Tongue (tissue), 2 donors: ENCODE results near the gene DPH7. TPM values are rescaled to one million over a fixed set of nuclear protein-coding genes. Genes with fewer than 3 reads are reported as not detected.
"Not testable (repeated sequence)": the region's sequence is repeated elsewhere in the genome, so short reads cannot be mapped to it uniquely, and the experiment has no call there.

Experiments used
- DNase-seq: peaks from one replicate; pipeline ENCODE4 v3.0.0-alpha.2; 2015
- total RNA-seq: library from RNA; depleted of rRNA; stranded (reverse); fragments of >200 nt; gene quantifications from one replicate; pipeline ENCODE4 v1.2.3, GENCODE V29; 2014

The DPH7 gene
- total RNA-seq, 1 donor from 2014 or later: 26.0 TPM

DNA sequence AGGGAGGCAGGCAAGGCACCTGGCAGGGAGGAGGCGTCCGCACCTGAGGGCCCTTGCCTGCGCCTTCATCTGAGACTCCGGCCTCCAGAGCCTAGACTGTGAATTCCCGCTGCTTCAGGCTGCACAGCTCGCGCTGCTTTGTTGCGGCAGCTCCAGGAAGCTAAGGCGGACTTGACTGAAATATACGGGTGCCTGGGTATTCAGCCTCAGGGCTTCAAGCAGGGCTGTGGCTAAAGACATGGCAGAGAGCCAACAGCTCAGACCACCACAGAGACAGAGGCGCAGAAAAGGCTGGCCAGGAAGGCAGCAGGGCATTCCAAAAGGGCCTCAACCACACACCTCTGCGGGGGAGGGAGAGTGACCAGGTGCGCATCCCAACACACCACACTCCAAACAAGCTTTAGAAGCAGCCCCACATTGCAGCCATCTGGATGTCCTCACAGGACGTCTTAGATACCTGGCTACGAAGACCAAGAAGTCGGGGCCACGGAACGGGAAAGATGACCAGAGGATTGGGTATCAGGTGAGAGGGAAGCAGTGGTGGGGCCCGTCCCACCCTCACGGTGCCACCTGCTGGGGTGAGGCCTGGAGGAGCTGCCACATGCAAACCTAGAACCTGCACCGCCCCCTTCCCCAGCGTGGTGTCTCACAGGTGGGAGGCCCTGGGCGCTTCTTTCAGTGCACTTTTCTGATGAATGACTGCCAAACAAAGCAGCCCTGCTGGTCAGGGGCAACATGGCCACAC, 1.7 kb upstream of the DPH7 start:
- DNase-seq: no peak

DNA sequence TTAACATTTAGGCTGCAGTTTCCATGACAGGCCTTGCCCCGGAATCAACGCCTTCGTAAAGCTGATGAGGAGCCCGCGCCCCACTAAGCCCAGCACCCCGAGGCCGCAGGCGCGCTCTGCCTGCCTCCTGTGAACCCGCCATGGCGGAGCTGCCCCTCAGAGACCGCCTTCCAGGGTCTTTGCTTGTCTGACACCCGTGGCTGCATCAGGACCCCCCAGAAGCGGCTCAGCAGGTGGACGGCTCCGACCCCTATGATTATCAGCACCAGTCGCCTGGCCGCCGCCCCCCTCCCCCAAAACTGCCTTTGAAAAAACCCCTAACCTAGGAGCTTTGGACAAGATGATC, 507 bp upstream of the DPH7 start:
- DNase-seq: no peak

DNA sequence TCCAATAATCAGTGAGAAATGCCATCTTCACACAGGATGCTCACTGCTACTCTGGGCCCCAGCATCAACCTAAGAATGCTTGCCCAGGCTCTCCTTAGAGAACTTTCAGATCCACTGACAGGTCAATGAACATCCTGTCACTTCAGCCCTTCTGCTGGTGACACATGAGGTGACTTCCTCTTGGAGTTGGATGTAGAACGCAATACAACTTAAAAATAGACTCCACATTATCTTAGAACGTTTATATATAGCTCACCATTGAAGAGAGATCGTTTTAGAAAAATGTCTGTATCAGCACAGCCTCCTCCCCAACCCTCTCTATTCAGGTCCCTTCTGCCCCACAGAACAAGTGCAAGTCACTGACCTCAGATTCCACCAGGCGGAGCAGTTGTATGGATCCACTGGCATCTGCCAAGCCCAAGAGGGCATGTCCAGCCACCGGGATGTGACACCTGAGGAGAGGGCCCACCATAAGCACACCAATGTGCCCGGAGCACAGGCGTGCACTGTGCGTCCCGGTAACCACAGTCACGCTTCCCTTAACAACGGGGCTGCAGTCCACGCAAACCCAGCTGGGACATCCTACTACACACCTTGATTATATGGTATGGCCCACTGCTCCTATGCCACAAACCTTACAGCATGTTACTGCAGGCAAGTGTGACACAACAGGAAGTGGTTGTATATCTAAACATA, 2.9 kb downstream of the DPH7 start:
- no peak for DNase-seq

DNA sequence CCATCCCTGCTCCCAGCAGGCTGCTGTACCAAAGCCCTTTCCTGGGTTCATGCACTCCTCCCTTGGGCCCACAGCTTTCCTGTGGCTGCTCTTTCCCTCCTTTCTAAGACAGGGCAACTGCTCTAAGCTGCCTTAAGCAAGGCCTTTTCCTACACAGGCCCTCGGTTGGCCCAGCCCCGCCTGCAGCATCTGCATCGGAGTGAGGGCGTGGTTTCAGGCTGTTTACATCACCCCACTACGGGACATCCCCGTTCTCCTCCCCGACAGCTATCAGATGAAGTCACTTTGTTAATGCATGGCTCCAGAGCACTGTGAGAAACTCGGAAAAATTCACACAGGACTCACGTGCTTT, 3.4 kb downstream of the DPH7 start:
- DNase-seq: no peak

DNA sequence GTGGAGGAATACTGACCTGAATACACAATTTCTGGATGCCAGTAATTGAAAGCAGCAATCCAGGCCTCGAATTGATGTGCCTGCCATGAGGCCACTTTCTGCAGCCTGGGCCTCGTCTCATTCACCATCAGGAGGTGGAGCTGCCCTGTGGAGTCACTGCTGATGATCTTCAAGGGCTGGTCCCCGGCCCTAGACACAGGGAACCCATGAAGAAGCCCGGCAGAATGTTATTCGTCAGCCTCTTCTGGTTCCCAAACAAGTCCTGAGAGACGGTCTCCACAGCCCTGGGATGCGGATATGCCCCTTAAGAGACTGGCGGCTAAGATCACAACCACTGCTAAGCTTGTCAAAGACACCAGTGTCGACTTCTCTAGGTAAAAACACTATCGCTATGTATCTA, 4.5 kb downstream of the DPH7 start:
- no peak for DNase-seq

DNA sequence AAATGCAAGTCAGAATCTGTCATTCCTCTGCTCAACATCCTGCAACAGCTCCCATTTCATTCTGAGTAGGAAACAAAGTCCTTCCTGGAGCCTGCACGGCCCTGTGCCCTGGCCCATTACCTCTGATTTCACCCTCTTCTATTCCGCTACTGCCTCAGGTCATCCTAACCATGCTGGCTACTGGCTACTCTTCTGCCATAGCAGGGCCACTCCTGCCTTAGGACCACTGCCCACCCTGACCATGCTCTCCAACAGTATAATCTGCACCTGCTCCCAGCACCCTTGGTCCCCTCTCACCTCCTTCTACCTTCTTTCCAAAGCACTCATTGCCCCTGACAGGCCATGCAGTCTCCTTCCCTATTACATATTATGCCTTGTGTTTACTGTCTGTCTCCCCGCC, 8.2 kb downstream of the DPH7 start:
- no peak for DNase-seq

DNA sequence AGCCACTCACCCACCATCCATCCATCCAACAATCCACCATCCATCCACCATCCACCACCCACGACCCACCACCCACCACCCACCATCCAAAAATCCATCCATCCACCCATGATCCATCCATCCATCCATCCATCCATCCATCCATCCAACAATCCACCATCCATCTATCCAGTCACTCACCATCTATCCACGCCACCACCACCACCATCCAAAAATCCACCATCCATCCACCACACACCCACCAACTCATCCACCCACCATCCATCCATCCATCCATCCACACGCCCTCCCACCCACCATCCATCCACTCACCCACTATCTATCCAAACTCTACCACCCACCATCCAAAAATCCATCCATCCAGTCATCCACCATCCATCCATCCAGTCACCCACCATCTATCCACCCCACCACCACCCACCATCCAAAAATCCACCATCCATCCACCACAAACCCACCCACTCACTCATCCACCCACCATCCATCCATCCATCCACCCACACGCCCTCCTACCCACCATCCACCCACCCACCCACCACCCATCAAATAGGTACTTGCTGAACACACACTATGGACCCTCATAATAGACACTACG, 9.0 kb downstream of the DPH7 start:
- no peak for DNase-seq

DNA sequence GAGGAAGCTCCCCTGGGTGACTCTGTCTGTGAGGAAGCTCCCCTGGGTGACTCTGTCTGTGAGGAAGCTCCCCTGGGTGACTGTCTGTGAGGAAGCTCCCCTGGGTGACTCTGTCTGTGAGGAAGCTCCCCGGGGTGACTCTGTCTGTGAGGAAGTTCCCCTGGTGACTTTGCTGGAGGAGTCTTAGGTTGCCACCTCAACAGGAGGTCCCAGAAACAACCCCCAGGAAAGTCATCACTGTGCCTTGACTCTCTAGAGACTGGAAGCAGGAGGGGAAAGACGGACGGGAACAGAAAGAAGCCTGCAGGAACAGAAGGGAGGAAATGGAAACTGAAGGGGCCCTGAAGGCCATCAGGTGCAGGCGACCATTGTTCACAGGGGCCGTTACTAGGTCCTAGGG, 10.3 kb downstream of the DPH7 start:
- not testable (repeated sequence) for DNase-seq

DNA sequence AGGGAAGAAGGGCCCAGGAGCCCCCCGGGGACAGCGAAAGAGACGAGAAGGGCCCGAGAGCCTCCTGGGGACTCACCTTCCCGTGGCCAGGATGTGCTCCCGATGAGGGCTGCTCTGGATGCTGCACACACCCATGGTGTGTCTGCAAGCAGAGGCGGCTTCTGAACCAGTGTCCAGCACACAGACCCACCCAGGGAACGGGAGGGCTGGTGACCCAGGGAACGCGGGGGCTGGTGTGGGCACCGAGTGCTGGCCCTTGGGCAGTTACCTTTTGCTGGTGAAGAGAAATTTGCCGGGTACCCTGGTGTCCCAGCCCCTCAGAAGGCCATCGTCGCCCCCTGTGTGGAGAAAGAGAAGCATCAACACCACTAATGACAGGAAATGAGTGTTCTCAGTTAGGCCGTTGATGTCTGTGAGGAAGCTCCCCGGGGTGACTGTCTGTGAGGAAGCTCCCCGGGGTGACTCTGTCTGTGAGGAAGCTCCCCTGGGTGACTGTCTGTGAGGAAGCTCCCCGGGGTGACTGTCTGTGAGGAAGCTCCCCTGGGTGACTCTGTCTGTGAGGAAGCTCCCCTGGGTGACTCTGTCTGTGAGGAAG, 13.8 kb downstream of the DPH7 start:
- DNase-seq: no peak

DNA sequence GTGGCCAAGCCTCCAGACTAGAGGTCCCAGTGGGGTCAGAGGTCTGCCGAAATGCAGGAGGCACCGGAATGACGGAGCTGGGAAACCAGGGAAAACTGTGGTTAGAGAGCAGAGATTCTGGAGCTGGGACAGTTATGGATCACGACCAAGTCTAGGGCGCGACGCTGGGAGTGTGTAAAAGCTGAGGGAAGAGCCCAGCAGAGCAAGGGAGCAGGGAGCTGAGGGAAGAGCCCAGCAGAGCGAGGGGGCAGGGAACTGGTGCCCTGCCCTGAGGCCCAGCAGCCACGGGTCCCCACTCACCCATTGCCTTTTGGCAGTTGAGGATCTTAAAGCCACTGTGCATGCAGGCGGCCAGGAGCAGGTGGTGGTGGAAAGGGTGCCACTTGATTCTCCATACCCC, 14.6 kb downstream of the DPH7 start:
- no peak for DNase-seq

DNA sequence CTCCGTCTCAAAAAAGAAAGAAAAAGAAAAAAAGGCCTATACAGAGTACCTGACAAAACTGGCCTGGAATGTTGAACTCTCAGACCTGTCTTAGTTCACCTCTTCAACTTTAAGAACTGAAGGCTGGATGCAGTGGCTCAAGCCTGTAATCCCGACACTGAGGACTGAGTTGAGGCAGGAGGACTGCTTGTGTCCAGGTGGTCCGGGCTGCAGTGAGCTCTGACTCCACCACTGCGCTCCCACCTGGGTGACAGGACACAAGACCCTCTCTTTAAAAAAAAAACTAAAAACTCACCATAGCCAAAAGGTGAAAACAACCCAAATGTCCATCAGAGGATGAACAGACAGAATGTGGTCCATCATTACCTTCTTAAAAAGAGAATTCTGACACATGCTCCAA, 20.6 kb downstream of the DPH7 start:
- no peak for DNase-seq

DNA sequence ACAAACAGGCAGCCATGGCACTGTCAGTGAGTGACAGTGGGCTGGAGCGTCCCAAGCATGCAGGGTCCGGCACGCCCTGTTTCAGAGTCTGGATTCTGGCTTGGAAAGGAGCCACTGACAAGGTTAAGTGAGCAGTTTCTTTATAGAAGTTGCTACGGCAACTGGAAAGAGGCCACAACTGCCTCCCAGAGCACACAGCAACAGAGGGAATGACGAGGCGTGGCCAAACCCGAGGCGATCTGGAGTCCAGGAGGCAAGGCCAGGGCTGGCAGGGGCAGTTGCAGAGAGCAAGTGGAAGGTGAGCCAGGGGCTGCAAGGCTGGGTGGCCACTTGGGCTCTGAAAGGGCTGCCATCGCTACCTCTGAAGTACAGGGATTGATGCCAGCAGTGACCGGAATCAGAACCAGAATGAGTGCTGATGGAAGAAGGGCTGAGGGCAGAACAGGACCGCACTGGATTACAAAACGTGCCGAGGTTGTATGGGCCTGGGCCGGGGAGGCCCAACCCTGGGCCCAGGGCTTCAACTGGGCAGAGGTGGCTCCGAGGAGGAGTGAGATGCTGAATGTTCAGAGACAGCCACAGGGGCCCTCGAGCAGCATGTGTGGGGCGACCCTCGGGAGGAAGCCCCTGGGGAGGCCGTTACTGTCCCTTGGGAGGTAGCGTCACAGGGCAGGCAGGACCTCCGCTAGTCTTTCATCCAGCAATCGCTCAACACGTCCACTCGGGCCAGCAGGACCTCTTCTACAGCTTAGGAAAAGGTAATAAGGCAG, 22.5 kb downstream of the DPH7 start:
- peak; percentile 40 for DNase-seq

DNA sequence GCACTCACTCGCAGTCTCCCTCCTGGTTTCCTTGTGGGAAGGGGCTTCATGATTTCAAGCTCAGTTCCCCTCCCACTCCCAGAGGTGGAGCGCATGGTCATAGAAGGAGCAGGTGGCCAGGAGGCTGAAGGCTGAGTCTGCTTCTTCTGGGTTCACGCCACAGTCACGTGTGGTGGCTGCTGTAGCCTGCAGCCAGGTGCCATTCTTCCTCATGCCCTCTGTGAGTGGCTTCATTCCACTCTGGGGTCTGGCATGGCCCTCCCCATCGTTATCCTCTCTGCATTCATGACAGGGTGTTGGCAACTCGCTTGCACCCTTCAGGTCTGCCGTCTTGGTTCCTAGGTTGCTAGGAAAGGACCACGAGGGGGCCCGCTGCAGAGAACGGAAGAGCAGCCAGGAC, 23.5 kb downstream of the DPH7 start:
- no peak for DNase-seq

DNA sequence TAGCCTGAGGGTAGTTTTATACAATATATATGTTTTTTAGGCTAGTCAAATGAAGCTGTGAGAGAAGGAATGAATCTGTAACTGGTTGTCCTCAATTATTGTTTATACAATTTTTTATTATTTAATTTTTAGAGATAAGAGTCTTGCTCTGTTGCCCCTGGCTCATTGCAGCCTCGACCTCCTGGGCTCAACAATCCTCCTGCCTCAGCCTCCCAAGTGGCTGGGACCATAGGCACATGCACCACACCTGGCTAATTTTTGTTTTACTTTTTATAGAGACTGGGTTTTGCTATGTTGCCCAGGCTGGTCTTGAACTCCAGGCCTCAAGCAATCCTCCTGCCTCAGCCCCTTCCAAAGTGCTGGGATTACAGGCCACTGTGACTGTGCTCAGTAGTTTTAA, 24.4 kb downstream of the DPH7 start:
- no peak for DNase-seq

DNA sequence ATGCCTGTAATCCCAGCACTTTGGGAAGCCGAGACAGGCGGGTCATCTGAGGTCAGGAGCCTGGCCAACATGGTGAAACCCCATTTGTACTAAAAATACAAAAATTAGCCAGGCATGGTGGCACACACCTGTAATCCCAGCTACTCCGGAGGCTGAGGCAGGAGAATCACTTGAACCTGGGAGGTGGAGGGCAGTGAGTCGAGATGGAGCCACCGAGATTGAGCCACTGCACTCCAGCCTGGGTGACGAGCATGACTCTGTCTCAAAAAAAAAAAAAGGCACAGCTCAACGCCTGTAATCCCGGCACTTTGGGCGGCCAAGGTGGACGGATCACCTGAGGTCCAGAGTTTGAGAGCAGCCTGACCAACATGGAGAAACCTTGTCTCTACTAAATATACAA, 25.1 kb downstream of the DPH7 start:
- DNase-seq: not testable (repeated sequence)

DNA sequence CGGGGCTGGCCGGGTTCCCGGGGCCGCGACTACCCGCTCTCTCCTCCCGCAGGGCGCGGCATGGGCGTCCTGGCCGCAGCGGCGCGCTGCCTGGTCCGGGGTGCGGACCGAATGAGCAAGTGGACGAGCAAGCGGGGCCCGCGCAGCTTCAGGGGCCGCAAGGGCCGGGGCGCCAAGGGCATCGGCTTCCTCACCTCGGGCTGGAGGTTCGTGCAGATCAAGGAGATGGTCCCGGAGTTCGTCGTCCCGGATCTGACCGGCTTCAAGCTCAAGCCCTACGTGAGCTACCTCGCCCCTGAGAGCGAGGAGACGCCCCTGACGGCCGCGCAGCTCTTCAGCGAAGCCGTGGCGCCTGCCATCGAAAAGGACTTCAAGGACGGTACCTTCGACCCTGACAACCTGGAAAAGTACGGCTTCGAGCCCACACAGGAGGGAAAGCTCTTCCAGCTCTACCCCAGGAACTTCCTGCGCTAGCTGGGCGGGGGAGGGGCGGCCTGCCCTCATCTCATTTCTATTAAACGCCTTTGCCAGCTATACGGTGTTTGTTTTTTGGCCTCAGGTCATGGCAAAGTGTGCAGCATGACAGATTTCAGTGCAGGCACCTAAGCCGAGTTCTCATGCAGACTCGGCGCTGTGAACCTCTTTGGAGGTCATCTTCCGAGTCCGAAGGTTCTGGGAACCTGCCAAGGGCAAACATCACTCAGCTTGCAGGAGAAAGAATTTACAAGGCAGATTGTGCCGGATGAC, 26.5 kb downstream of the DPH7 start:
- DNase-seq: no peak

DNA sequence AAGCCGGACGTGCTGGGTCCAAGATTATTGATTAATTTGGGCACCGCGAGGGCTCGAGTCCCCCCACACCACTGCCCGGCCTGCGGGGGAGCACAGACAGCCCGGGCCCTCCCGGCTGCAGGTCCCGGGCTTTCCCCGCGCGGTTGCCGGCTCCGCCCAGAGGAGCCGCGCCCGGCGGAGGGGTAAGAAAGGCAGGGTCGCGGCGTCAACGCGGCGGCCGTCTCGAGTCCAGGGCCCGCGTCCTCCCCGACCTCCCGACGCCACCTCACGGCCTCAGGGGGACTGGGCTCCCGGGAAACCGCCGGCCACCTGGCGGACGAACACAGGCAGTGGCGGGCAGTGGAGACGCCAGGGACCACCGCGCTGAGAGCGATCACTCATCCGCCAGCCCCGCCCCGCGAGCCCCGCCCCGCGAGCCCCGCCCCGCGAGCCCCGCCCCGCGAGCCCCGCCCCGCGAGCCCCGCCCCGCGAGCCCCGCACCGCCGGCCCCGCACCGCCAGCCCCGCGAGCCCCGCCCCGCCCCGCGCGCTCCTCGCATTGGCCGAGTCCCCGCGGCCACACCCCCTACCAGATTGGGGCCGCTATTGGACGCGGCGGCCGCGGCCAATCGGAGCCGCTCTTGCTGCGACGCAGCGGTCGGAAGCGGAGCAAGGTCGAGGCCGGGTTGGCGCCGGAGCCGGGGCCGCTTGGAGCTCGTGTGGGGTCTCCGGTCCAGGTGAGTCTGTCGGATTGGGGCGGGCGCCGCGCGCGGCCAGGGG, 27.3 kb downstream of the DPH7 start, which contains the start of gene MRPL41:
TSS of gene MRPL41 (plus strand) at position 616 of the 758 bp plus-strand sequence. CDS start 203 bp downstream, outside the sequence.
- peak; percentile 96 for DNase-seq

DNA sequence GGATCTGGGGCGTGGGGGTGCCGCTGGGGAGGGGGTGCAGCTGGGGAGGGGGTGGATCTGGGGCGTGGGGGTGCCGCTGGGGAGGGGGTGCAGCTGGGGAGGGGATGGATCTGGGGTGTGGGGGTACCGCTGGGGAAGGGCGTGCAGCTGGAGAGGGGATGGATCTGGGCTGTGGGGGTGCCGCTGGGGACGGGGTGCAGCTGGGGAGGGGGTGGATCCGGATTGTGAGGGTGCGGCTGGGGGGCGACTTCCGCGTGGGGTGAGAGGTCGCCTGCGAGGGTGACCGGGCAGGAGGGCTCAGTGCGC, 27.8 kb downstream of the DPH7 start:
- not testable (repeated sequence) for DNase-seq

DNA sequence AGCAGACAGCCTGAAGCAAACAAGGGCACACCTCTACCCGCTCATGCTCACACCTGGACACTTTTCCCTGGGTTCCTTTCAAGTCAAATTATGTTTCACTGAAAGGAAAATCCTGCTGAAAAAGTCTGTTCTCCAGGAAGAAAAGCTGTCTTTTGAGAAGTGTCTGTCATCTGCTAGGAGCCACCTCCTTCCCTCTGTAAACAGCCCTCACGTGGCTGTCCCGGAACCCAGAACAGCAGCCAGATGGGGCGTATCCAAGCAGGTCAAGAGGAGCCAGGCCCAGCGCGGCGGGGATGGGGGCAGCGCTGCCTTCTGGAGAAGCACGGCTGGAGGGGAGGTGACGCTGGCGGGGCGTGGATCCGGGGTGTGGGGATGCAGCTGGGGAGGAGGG, 28.5 kb downstream of the DPH7 start, which contains the start of gene PNPLA7:
TSS of gene PNPLA7 (minus strand) at position 172 of the 391 bp plus-strand sequence. CDS start 205 bp downstream, outside the sequence.
- DNase-seq: peak; percentile 92

DNA sequence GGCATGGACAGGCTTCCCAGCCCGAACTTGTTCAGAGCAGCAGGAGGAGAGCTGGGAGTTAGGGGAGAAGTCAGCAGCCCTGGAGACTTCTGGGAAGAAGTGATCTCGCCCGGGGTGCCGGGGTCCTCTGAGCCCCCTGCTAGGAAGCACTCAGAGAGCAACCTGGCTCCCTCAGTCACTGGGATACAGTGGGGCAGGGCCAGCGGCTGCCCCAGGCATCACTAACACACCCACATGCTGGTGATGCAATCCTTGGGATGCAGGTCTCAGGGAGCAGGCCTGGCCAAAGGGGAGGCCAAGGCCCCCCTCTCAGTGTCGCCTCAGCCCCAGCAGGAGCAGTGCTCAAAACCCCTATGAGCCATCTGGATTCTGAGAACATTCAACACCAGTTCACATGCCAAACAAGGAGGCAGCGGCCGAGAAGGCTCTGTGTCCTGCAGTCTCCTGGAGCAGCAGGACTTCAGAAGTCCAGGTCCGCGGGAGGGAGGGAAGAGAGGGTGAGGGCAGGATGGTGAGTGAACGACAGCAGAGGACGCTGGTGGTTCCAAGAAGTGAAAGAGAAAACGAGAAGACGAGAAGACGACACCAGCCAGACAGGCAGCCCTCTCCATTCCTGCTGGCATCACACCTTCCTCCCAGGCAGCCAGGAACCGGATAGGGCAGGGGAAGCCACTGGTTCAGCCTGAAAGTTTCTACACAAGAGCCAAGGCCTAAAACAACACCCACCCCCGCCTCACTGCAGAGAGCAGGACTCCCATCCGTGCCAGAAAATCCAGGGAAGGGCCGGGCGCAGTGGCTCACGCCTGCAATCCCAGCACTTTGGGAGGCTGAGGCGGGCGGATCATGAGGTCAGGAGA, 30.8 kb downstream of the DPH7 start:
- DNase-seq: no peak
